HAP-1 (cell line): ENCODE measurements around the gene AMTN.
A peak's percentile ranks its signal among the peaks of the same experiment; 100 is the strongest.
"Not testable (repeated sequence)": the region's sequence is repeated elsewhere in the genome, so short reads cannot be mapped to it uniquely, and the experiment has no call there.

Experiments
- DNase-seq, 2 experiments: peaks; one replicate each; pipeline ENCODE4 v3.0.0-alpha.2; 2016 to 2020; ENCODE audit warnings: low spot score in 2 of 2
- H3K27me3 ChIP-seq: fragments of 250-450 bp; sonication (Bioruptor Pico); 2 replicates; pipeline ENCODE4 v1.5.1; 2020; ENCODE audit warnings: low read depth, mild to moderate bottlenecking, moderate library complexity
- H3K36me3 ChIP-seq: fragments of 250-450 bp; sonication (Bioruptor Pico); replicated peaks from 2 replicates; pipeline ENCODE4 v1.5.1; 2020; ENCODE audit warnings: mild to moderate bottlenecking
- H3K4me1 ChIP-seq: fragments of 250-450 bp; sonication (Bioruptor Pico); 2 replicates; pipeline ENCODE4 v1.5.1; 2020; ENCODE audit warnings: mild to moderate bottlenecking
- H3K4me3 ChIP-seq: fragments of 250-450 bp; sonication (Bioruptor Pico); 2 replicates; pipeline ENCODE4 v1.5.1; 2020; ENCODE audit warnings: mild to moderate bottlenecking, moderate library complexity
- H3K9me3 ChIP-seq: fragments of 250-450 bp; sonication (Bioruptor Pico); 2 replicates; pipeline ENCODE4 v1.5.1; 2020; ENCODE audit warnings: mild to moderate bottlenecking, moderate library complexity
- in situ Hi-C: fragments of 300-500 bp; cut with MboI; formaldehyde crosslinking; loops from 3 replicates; pipeline ENCODE4 v1.14.3; 2020; ENCODE audit warnings: low sequenced_read_pairs, inconsistent platforms, mixed read lengths

The AMTN gene

GRCh38 chr4:70518269-70518668 lies at the start of gene AMTN:
Gene AMTN, plus strand, starts transcription at chr4:70518569. Its CDS starts 209 bp downstream, at chr4:70518778.
- in situ Hi-C loops, result no loop called here
- H3K4me1 ChIP-seq, result no peaks in the 10 kb centered on the region
- H3K4me3 ChIP-seq, result no peak within 1 kb of the TSS
- H3K36me3 ChIP-seq, result no peaks in the 10 kb centered on the region
- no peaks in the 10 kb centered on the region; the same call in none of the 2 replicates for H3K27me3 ChIP-seq
- no peak for DNase-seq
- H3K9me3 ChIP-seq, result no peaks in the 10 kb centered on the region

DNA sequence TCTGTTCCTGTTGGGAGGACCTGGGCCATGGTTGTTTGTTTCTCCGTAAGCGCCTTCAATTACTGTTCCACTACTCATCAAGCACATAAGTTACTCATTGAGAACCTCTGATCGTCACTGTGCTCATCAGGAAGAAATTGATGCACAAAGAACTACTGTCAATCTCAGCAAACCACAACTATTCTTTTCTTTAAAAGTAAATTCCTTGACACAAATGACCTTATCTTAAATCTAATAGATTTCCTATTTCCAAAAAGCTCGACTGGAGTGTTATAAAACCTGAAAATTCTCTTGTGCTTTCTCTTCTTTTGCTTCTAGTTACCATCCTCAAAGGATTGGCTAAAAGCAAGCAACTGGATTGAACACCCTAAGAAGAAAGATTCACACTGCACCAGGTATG lies 46.5 kb upstream of the AMTN start, which contains the start of gene MUC7:
Gene MUC7 (plus strand): TSS at position 301 of the 400 bp plus-strand sequence. CDS start 1,825 bp downstream, outside the sequence.
- no peak for DNase-seq
- Histone ChIP-seq H3K9me3 (no peaks in the 10 kb centered on the region), H3K36me3 (no peaks in the 10 kb centered on the region), H3K4me1 (no peaks in the 10 kb centered on the region), H3K4me3 (no peak within 1 kb of the TSS), H3K27me3 (no peaks in the 10 kb centered on the region)
- in situ Hi-C loops, result no loop called here

DNA sequence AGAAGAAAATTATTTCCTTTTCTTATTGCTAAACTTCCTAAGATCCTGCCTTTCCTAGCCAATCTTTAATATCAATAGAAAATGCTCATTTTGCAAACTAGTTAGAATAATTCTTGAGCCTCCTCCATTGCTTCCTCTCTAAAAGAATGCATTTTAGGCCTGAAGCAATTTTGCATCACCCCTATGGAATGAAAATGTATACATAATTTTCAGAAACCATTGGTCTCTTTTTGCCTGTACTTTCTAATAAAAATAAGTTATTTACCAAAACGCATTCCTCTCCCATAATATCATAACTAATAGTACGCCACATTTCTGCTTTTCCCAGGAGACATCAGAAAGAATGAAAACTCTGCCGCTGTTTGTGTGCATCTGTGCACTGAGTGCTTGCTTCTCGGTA lies 44.7 kb upstream of the AMTN start:
- in situ Hi-C loops, result no loop called here
- no peak for DNase-seq
- no peaks in the 10 kb centered on the region for H3K4me1 ChIP-seq
- H3K36me3 ChIP-seq, result no peaks in the 10 kb centered on the region
- H3K9me3 ChIP-seq, result no peaks in the 10 kb centered on the region
- H3K4me3 ChIP-seq, result no peak overlapping the region
- H3K27me3 ChIP-seq, result no peaks in the 10 kb centered on the region

DNA sequence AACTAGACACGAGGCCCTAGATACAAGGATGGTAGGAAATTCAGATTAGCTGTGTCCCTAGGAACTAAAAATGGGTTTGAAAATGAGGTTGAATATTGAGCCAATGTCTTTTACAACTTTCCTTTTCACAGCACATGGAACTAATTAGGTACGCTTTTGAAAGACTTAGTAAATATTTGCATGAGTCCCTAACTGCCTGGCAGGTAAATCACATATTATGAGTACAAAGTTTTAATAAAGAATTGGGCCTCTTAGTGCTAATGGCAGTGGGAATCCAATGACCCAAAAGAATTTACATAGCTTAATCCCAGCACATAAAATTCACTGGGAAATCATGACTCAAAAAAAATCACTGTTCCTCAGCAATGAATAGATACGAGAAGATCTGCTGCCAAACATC lies 29.6 kb upstream of the AMTN start:
- H3K27me3 ChIP-seq, result no peaks in the 10 kb centered on the region; the same call in 1 of the 2 replicates
- H3K4me1 ChIP-seq, result no peaks in the 10 kb centered on the region
- H3K36me3 ChIP-seq, result no peaks in the 10 kb centered on the region
- in situ Hi-C loops, result no loop called here
- no peak overlapping the region for H3K4me3 ChIP-seq
- no peak for DNase-seq
- H3K9me3 ChIP-seq, result no peaks in the 10 kb centered on the region

DNA sequence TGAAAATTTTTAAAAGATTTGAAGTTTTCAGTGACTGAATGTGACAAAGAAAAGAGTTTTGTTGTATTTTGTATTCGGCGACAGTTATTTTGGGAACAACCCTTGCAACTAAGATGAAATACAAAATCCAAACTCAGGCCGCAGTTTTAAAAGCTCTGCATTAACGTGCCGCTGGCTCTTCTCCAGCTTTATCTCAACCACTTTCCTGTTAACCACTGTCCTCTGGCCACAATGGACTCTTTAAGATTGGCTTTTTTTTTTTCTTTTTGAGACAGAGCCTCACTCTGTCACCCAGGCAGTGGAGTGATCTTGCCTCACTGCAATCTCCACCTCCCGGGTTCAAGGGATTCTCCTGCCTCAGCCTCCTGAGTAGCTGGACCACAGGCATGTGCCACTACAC lies 22.1 kb upstream of the AMTN start:
- Histone ChIP-seq H3K27me3 (no peaks in the 10 kb centered on the region; the same call in 1 of the 2 replicates), H3K36me3 (no peaks in the 10 kb centered on the region), H3K4me3 (no peak overlapping the region), H3K9me3 (no peaks in the 10 kb centered on the region), H3K4me1 (no peaks in the 10 kb centered on the region)
- no peak for DNase-seq
- in situ Hi-C loops, result no loop called here

DNA sequence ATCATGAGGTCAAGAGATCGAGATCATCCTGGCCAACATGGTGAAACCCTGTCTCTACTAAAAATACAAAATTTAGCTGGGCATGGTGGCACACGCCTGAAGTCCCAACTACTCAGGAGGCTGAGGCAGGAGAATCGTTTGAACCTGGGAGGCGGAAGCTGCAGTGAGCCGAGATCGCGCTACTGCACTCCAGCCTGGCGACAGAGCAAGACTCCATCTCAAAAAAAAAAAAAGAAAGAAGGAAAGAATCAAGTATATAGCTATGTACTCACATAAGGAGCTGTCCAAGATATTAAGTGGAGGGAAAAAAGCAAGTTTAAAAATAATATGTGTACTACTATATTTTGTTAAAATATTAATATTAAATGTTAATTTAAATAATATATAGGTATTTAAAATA lies 16.5 kb upstream of the AMTN start:
- H3K27me3 ChIP-seq, in situ Hi-C loops: not testable (repeated sequence)

DNA sequence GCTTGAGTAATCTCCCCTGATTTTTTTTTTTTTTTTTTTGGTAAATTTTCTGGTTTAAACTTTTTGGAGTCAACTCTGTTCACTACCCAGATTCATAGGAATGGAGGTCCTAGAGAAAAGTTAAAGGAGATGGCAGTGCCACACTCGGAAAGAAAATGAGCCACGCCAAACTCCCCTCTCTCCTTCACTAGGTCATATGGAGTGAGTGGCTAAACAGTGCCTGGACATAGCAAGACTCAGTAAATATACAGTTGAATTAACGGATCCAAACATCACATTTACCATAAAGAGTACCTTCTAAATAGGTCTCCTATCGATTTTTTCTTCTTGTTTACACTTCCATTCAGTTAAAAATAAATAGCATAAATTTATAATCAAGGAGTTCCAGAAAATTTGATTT lies 13.6 kb upstream of the AMTN start:
- H3K4me1 ChIP-seq, result no peaks in the 10 kb centered on the region
- no peak for DNase-seq
- no peak overlapping the region for H3K4me3 ChIP-seq
- in situ Hi-C loops, result no loop called here
- H3K36me3 ChIP-seq, result no peaks in the 10 kb centered on the region
- H3K9me3 ChIP-seq, result no peaks in the 10 kb centered on the region
- H3K27me3 ChIP-seq, result peaks cover 3% of the 10 kb centered on the region; the same call in 1 of the 2 replicates

More for the DNA sequence above, 16.5 kb upstream of the AMTN start:
- DNase-seq, H3K9me3 ChIP-seq, H3K4me1 ChIP-seq, H3K36me3 ChIP-seq, H3K4me3 ChIP-seq: not testable (repeated sequence)

DNA sequence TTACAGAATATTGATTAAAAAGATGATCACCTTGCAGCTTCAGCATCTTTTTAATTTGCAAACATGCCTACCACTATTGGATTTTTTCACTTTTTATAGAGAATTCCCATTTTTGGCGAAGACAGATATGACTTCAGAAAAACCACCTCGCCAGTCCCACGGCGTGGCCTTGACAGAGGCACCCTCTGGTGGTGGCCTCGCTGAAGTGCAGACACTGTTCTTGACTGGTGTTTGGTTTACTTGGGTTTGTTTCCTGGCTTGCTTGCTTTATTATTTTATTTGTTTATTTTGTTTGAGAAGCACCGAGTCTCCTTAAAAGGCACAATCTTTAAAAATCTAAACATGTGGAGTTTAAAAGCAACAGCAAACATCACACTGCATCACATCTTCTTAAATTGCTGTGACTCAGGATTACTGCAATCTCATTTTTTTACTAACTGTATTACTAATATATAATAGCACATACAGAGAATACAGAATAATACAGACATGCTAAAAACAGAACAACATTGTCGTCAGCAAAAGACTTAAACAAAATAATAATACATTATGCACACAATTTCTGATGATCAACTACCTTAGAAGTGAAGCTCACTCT lies 13.1 kb upstream of the AMTN start:
- Histone ChIP-seq H3K9me3 (no peaks in the 10 kb centered on the region), H3K36me3 (no peaks in the 10 kb centered on the region), H3K4me1 (no peaks in the 10 kb centered on the region), H3K27me3 (0 out of 2 replicates have a peak, but pooled peaks cover 3% of the 10 kb centered on the region), H3K4me3 (no peak overlapping the region)
- in situ Hi-C loops, result no loop called here
- peak; percentile 25 to 75 for DNase-seq

GRCh38 chr4:70508801-70509200 lies 9.6 kb upstream of the AMTN start:
- no peak overlapping the region for H3K4me3 ChIP-seq
- H3K36me3 ChIP-seq, result no peaks in the 10 kb centered on the region
- 0 out of 2 replicates have a peak, but pooled peaks cover 3% of the 10 kb centered on the region for H3K27me3 ChIP-seq
- in situ Hi-C loops, result no loop called here
- DNase-seq, result no peak
- H3K4me1 ChIP-seq, result no peaks in the 10 kb centered on the region
- no peaks in the 10 kb centered on the region for H3K9me3 ChIP-seq

GRCh38 chr4:70511365-70511764 lies 7.0 kb upstream of the AMTN start:
- in situ Hi-C loops, result no loop called here
- H3K4me3 ChIP-seq, result no peak overlapping the region
- H3K9me3 ChIP-seq, result no peaks in the 10 kb centered on the region
- no peak for DNase-seq
- H3K27me3 ChIP-seq, result peaks cover 3% of the 10 kb centered on the region; the same call in 1 of the 2 replicates
- H3K36me3 ChIP-seq, result no peaks in the 10 kb centered on the region
- H3K4me1 ChIP-seq, result no peaks in the 10 kb centered on the region

DNA sequence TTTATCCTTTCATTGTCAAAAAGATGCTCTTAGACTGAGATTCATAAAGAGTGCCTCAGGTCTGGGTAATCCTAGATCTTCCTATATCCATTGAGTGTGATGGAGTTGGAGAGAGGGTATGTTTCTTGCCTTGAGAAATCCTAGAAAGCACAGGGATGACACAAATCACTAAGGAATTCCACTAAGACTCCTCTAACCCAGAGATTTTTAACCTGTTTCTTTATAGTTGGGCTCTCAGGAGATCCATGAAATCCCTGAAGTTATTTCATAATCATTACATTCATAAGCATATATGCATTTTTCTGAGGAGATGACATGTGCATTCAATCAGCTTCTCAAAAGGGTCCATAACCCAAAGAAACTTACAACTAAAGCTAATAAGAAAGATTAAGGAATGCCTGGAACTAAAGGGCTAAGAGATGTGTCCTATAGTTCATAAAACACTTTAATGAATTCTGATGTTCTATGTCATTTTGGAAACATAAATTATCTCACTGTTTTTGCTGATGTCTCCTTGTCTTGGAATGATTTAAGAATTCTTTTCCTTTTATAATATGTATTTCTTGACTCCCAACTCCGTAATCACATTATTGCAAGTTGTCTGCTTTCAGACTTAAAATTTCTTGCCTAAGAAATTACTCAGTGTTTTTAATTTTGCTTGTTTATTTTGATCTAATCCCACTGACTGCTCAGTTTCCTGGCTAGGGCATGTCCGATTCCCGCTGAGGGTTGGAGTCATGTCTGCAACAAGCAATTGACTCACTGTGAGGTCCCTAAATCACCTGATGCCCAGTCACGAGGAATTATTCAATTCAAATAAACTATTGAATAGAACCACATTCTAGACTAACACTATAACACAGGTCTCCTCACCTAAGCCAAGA lies 2.8 kb upstream of the AMTN start:
- H3K36me3 ChIP-seq, result no peaks in the 10 kb centered on the region
- no peaks in the 10 kb centered on the region for H3K9me3 ChIP-seq
- no peaks in the 10 kb centered on the region for H3K4me1 ChIP-seq
- in situ Hi-C loops, result no loop called here
- no peak for DNase-seq
- H3K4me3 ChIP-seq, result no peak overlapping the region
- H3K27me3 ChIP-seq, result no peaks in the 10 kb centered on the region; the same call in none of the 2 replicates

GRCh38 chr4:70518716-70519115 lies 347 bp downstream of the AMTN start:
- Histone ChIP-seq H3K9me3 (no peaks in the 10 kb centered on the region), H3K36me3 (no peaks in the 10 kb centered on the region), H3K4me1 (no peaks in the 10 kb centered on the region), H3K27me3 (no peaks in the 10 kb centered on the region; the same call in none of the 2 replicates), H3K4me3 (no peak overlapping the region)
- no peak for DNase-seq
- in situ Hi-C loops, result no loop called here

DNA sequence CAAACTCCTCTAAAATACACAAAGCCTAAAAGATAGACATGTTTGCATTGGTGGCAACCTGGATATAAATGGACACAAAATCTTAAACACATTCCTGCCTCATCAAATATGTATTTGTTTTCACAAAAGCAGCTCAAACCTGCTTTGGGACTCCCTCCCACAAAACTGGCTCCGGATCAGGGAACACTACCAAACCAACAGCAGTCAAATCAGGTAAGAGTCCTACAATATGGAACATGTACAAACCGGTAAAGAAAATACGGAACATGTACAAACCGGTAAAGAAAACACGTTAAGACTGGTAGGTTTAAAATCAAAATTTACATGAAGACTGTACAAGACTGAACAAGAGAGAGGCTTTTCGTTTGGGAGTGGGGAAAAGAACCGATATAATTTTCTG lies 4.3 kb downstream of the AMTN start:
- peaks cover 2% of the 10 kb centered on the region for H3K27me3 ChIP-seq
- no peaks in the 10 kb centered on the region for H3K36me3 ChIP-seq
- no peaks in the 10 kb centered on the region for H3K4me1 ChIP-seq
- no peaks in the 10 kb centered on the region for H3K9me3 ChIP-seq
- no peak for DNase-seq
- in situ Hi-C loops, result no loop called here
- no peak overlapping the region for H3K4me3 ChIP-seq

DNA sequence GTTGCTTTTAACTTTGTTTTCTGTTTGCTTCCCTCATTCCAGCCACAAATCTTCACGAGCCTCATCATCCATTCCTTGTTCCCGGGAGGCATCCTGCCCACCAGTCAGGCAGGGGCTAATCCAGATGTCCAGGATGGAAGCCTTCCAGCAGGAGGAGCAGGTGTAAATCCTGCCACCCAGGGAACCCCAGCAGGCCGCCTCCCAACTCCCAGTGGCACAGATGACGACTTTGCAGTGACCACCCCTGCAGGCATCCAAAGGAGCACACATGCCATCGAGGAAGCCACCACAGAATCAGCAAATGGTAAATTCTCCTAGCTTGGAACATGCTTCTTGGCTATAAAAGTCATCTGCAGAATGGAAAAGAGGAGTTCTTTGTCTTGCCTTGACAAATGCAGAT lies 12.6 kb downstream of the AMTN start:
- no peak for DNase-seq
- no peaks in the 10 kb centered on the region for H3K4me1 ChIP-seq
- in situ Hi-C loops, result loop anchor here (25.0 kb wide), 1 partner anchor 644 kb away; no protein-coding TSS in a partner anchor

More for the DNA sequence above, 12.6 kb downstream of the AMTN start:
- Histone ChIP-seq H3K9me3 (no peaks in the 10 kb centered on the region), H3K36me3 (no peaks in the 10 kb centered on the region), H3K27me3 (no peaks in the 10 kb centered on the region), H3K4me3 (no peak overlapping the region)
